K562 (cell line): ENCODE measurements around the gene LY6G5B. TPM values are rescaled to one million over a fixed set of nuclear protein-coding genes. Genes with fewer than 3 reads are reported as not detected.
A peak's percentile ranks its signal among the peaks of the same experiment; 100 is the strongest.

Experiments used
- ATF1 ChIP-seq, 2 experiments: fragments of 450-650 bp in 1 of 2; IDR thresholded peaks; 2 replicates each; pipeline ENCODE4 v1.6.1; 2016; ENCODE audit warnings: missing compliant biosample characterization in 1 of 2, missing genetic modification characterization in 1 of 2
- CC2D1A ChIP-seq: fragments of 450-650 bp; IDR thresholded peaks from 2 replicates; pipeline ENCODE4 v1.6.1; 2017; ENCODE audit warnings: mild to moderate bottlenecking
- CHD1 ChIP-seq: fragments of 200-600 bp; sonication (generic); IDR thresholded peaks from one replicate; pipeline ENCODE4 v1.6.1; 2012; ENCODE audit warnings: mild to moderate bottlenecking, moderate library complexity, low read length, inconsistent platforms
- FOXK2 ChIP-seq, 2 experiments: fragments of 450-650 bp; IDR thresholded peaks in 1 of 2; conservative IDR thresholded peaks in 1 of 2; 2 replicates each; pipeline ENCODE4 v1.6.1; 2016; ENCODE audit warnings: low read depth in 2 of 2, mild to moderate bottlenecking in 1 of 2
- GATA2 ChIP-seq: sonication (generic); formaldehyde crosslinking; IDR thresholded peaks from 2 replicates; pipeline ENCODE4 v1.4.0; 2020; ENCODE audit warnings: mild to moderate bottlenecking, missing genetic modification reagents
- HIVEP1 ChIP-seq: fragments of 250-450 bp; sonication (Bioruptor Pico); IDR thresholded peaks from 2 replicates; pipeline ENCODE4 v1.4.0; 2020; ENCODE audit warnings: mild to moderate bottlenecking
- HNRNPK ChIP-seq: fragments of 200-400 bp; formaldehyde crosslinking; IDR thresholded peaks from one replicate; pipeline ENCODE4 v1.6.1; 2018; ENCODE audit warnings: mild to moderate bottlenecking, low read depth, low read length; ENCODE audit not compliant: poor library complexity, severe bottlenecking
- PCBP2 ChIP-seq: fragments of 200-400 bp; formaldehyde crosslinking; IDR thresholded peaks from 2 replicates; pipeline ENCODE4 v1.6.1; 2018; ENCODE audit warnings: low read length, low read depth, mild to moderate bottlenecking, moderate library complexity; ENCODE audit not compliant: poor library complexity, severe bottlenecking
- RBBP5 ChIP-seq: fragments of 200-600 bp; sonication (generic); IDR thresholded peaks from 2 replicates; pipeline ENCODE4 v1.6.1; 2012; ENCODE audit warnings: borderline replicate concordance, mild to moderate bottlenecking, low read length, control low read depth, inconsistent platforms; ENCODE audit not compliant: insufficient read depth, poor library complexity, severe bottlenecking
- SAFB ChIP-seq: fragments of 200-400 bp; formaldehyde crosslinking; IDR thresholded peaks from 2 replicates; pipeline ENCODE4 v1.6.1; 2017; ENCODE audit warnings: low read depth, low read length, borderline replicate concordance
- TARDBP ChIP-seq: fragments of 450-650 bp; IDR thresholded peaks from 2 replicates; pipeline ENCODE4 v1.6.1; 2016
- TCF7 ChIP-seq: sonication (generic); IDR thresholded peaks from 2 replicates; pipeline ENCODE4 v1.6.1; 2016; ENCODE audit warnings: antibody characterized with exemption, borderline replicate concordance
- TCFL5 ChIP-seq: fragments of 250-450 bp; sonication (Bioruptor Pico); conservative IDR thresholded peaks from 2 replicates; pipeline ENCODE4 v1.6.1; 2021; ENCODE audit warnings: mild to moderate bottlenecking, moderate library complexity, matching md5 sums
- ZBTB1 ChIP-seq: sonication (generic); formaldehyde crosslinking; IDR thresholded peaks from 2 replicates; pipeline ENCODE4 v1.8.1; 2023; ENCODE audit warnings: missing genetic modification reagents, low read depth, mild to moderate bottlenecking, borderline replicate concordance
- ZFP1 ChIP-seq: fragments of 450-650 bp; formaldehyde crosslinking; IDR thresholded peaks from 2 replicates; pipeline ENCODE4 v1.4.0; 2020; ENCODE audit warnings: mild to moderate bottlenecking, mixed read lengths
- ZNF174 ChIP-seq: fragments of 250-450 bp; sonication (Bioruptor Pico); IDR thresholded peaks from 2 replicates; pipeline ENCODE4 v1.4.0; 2020; ENCODE audit warnings: mild to moderate bottlenecking
- ZNF583 ChIP-seq: fragments of 250-450 bp; sonication (Bioruptor Pico); IDR thresholded peaks from 2 replicates; pipeline ENCODE4 v1.4.0; 2020
- ZNF586 ChIP-seq: fragments of 450-650 bp; formaldehyde crosslinking; conservative IDR thresholded peaks from 2 replicates; pipeline ENCODE4 v1.4.0; 2020; ENCODE audit warnings: mild to moderate bottlenecking, moderate library complexity
- ZNF764 ChIP-seq: fragments of 250-450 bp; sonication (Bioruptor Pico); IDR thresholded peaks from 2 replicates; pipeline ENCODE4 v1.4.0; 2020; ENCODE audit warnings: low read depth, mild to moderate bottlenecking, moderate library complexity
- ZNF778 ChIP-seq: fragments of 450-650 bp; formaldehyde crosslinking; IDR thresholded peaks from 2 replicates; pipeline ENCODE4 v1.4.0; 2020; ENCODE audit warnings: mild to moderate bottlenecking, moderate library complexity
- polyA plus RNA-seq, 8 experiments: library from polyadenylated mRNA; depleted of rRNA in 4 of 8; stranded (reverse) in 5 of 8; unstranded in 3 of 8; fragments of >200 nt; fragmentation: Nextera tagmentation in 2 of 8; fragmentation: Illumina TruSeq in 1 of 8; extraction: Ambion mirVana in 2 of 8; extraction: Trizol in 1 of 8; gene quantifications; 2 replicates each; pipeline versions ENCODE4 v1.2.1 to v1.2.3, GENCODE V29; 2011 to 2014; ENCODE audit warnings: inconsistent platforms in 1 of 8, missing spikeins in 1 of 8
- total RNA-seq, 7 experiments: library from RNA; depleted of rRNA in 6 of 7; stranded (reverse); fragments of >200 nt in 6 of 7; fragmentation: Illumina TruSeq in 2 of 7; extraction: Trizol in 2 of 7; gene quantifications; 2 replicates each; pipeline versions ENCODE4 v1.2.1 to v1.2.3, GENCODE V29; 2011 to 2021; ENCODE audit warnings: low replicate concordance in 1 of 7
- TF ChIP-seq, protein P1 (sequence below): sonication (generic); formaldehyde crosslinking; IDR thresholded peaks from 2 replicates; pipeline ENCODE4 v1.8.0; 2022; ENCODE audit warnings: mild to moderate bottlenecking, missing genetic modification reagents
- TF ChIP-seq, protein P2 (sequence below): IDR thresholded peaks from 3 replicates; pipeline ENCODE4 v1.6.1; 2011; ENCODE audit warnings: borderline replicate concordance, mild to moderate bottlenecking; ENCODE audit not compliant: insufficient read length, insufficient read depth
- TF ChIP-seq, protein P3 (sequence below): IDR thresholded peaks from 3 replicates; pipeline ENCODE4 v1.6.1; 2011; ENCODE audit warnings: borderline replicate concordance, mild to moderate bottlenecking, moderate library complexity; ENCODE audit not compliant: insufficient read length; ENCODE audit errors: extremely low read depth

LY6G5B gene
- total and polyA plus RNA-seq, 9 of the 15 experiments (the other 6 are each of a cell fraction or from before 2014, with no cell fraction given): 6.0 to 27.0 (median 7.5) TPM

DNA sequence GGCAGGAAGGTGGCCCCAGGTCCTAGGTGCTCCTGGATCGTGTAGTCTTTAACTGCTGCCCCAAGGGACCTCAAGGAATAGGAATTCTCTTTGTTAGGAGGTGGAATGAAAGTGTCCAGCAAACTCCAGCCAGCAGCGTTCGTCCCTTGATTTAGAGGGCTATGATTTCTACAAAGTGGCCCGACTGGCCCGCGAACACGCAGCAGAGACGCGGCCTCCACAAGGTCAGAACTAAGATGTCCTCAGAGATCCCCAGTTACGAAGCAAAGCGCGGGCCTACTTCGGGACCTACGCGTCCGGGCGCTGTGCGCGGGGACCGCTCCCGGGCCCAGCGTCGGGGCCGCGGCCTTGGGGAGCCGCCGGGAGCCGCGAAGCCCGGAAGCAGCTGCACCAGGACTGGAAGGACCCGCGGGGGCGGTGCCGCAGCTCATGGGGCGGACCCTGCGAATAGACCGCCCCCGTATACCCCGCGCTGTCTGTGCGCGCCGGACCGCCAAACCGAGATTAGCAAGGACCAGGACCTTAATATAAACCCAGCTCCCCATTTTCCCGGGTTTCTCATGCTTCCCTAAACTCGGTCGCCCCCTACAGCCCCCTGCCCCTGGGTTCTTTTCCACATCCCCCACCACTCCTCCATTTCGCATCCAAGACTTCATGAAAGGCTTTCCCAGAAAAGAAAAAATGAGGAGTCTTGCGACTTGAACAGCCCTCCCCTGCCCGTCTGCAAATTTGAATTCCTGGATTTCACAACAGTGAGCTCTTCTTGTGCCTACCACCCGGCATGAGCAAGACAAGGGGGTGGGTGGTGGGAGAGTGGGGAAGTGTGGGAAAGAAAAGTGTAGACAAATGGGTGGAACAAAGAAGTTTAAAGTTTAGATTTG lies 9.2 kb upstream of the LY6G5B start, which contains the start of gene C6orf47 (continued):
- TF ChIP-seq ZNF764 (CRISPR knock-in tag) (no peak; the same call in 1 of the 2 replicates), ZFP1 (peak; percentile 86), SAFB (0 out of 2 replicates have a peak, but pooled peaks have one; percentile 15), FOXK2 (conservative IDR thresholded peaks at IDR 0.05 in 1 of 2, IDR thresholded peaks at IDR 0.05 in 1 of 2; ENCODE audit: low read depth in 2 of 2) (0 out of 4 replicates have a peak, but pooled peaks of 1 of the 2 experiments have one; percentile 8), RBBP5 (peak; percentile 76), CHD1 (peak; percentile 57), PCBP2 (no peak), CC2D1A (peak; percentile 24; the same call in 1 of the 2 replicates), GATA2 (CRISPR knock-in tag) (no peak), TCF7 (no peak), HIVEP1 (0 out of 2 replicates have a peak, but pooled peaks have one; percentile 43), ZNF778 (no peak), ATF1 (CRISPR knock-in tag; IDR thresholded peaks at IDR 0.05) (no peak), ATF1 (tag; IDR thresholded peaks at IDR 0.05) (peak; percentile 52), HNRNPK (no peak), ZNF586 (CRISPR knock-in tag) (peak; percentile 15; the same call in 1 of the 2 replicates), TCFL5 (CRISPR knock-in tag) (no peak), ZNF174 (CRISPR knock-in tag) (no peak), ZBTB1 (peak; percentile 79), TARDBP (peak; percentile 56), ZNF583 (CRISPR knock-in tag) (no peak; the same call in 1 of the 2 replicates)
- TF ChIP-seq, protein P1, sequence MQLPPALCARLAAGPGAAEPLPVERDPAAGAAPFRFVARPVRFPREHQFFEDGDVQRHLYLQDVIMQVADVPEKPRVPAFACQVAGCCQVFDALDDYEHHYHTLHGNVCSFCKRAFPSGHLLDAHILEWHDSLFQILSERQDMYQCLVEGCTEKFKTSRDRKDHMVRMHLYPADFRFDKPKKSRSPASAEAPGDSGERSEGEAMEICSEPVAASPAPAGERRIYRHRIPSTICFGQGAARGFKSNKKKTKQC: peak; percentile 87
- TF ChIP-seq, protein P2, sequence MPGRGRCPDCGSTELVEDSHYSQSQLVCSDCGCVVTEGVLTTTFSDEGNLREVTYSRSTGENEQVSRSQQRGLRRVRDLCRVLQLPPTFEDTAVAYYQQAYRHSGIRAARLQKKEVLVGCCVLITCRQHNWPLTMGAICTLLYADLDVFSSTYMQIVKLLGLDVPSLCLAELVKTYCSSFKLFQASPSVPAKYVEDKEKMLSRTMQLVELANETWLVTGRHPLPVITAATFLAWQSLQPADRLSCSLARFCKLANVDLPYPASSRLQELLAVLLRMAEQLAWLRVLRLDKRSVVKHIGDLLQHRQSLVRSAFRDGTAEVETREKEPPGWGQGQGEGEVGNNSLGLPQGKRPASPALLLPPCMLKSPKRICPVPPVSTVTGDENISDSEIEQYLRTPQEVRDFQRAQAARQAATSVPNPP: no peak
- TF ChIP-seq, protein P3, sequence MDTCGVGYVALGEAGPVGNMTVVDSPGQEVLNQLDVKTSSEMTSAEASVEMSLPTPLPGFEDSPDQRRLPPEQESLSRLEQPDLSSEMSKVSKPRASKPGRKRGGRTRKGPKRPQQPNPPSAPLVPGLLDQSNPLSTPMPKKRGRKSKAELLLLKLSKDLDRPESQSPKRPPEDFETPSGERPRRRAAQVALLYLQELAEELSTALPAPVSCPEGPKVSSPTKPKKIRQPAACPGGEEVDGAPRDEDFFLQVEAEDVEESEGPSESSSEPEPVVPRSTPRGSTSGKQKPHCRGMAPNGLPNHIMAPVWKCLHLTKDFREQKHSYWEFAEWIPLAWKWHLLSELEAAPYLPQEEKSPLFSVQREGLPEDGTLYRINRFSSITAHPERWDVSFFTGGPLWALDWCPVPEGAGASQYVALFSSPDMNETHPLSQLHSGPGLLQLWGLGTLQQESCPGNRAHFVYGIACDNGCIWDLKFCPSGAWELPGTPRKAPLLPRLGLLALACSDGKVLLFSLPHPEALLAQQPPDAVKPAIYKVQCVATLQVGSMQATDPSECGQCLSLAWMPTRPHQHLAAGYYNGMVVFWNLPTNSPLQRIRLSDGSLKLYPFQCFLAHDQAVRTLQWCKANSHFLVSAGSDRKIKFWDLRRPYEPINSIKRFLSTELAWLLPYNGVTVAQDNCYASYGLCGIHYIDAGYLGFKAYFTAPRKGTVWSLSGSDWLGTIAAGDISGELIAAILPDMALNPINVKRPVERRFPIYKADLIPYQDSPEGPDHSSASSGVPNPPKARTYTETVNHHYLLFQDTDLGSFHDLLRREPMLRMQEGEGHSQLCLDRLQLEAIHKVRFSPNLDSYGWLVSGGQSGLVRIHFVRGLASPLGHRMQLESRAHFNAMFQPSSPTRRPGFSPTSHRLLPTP: no peak
